A673 (cell line): ENCODE measurements around the gene ZNF816.

Experiments
- EZH2 ChIP-seq: fragments of 200-600 bp; sonication (generic); IDR thresholded peaks from 2 replicates; pipeline ENCODE4 v1.6.1; 2017; ENCODE audit warnings: borderline replicate concordance, low read depth, mild to moderate bottlenecking, mixed read lengths, antibody characterized with exemption, low read length; ENCODE audit not compliant: poor library complexity, severe bottlenecking
- TF ChIP-seq, protein P1 (sequence below): fragments of 300-800, 200-600 bp; sonication (generic); conservative IDR thresholded peaks from 2 replicates; pipeline ENCODE4 v1.5.1; 2017; ENCODE audit warnings: low read depth, mild to moderate bottlenecking, antibody characterized with exemption, low read length, moderate library complexity, mixed read lengths

DNA sequence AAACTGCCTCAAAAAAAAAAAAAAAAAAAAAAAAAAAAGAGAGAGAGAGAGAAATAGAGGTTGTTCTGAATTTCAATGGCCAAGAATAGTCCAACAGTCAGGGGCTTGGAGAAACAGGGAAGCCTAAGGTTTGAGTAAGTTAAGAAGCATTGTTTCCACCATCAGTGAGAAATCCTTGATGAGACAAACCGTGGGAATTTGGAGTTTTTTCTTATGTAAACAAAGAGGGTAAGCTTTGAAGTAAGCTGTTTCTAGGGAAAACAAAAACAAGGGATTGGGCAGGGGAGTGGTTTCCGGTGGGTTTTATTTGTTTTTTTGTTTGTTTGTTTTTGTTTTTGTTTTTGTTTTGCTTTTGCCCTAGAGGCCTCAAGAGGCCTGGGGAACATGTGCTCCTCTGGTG, 39.8 kb upstream of the ZNF816 start:
- TF ChIP-seq, protein P1, sequence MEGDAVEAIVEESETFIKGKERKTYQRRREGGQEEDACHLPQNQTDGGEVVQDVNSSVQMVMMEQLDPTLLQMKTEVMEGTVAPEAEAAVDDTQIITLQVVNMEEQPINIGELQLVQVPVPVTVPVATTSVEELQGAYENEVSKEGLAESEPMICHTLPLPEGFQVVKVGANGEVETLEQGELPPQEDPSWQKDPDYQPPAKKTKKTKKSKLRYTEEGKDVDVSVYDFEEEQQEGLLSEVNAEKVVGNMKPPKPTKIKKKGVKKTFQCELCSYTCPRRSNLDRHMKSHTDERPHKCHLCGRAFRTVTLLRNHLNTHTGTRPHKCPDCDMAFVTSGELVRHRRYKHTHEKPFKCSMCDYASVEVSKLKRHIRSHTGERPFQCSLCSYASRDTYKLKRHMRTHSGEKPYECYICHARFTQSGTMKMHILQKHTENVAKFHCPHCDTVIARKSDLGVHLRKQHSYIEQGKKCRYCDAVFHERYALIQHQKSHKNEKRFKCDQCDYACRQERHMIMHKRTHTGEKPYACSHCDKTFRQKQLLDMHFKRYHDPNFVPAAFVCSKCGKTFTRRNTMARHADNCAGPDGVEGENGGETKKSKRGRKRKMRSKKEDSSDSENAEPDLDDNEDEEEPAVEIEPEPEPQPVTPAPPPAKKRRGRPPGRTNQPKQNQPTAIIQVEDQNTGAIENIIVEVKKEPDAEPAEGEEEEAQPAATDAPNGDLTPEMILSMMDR, result no peak
- no peak for TF ChIP-seq EZH2
